ENCODE data around the gene BCL2L11.

DNA sequence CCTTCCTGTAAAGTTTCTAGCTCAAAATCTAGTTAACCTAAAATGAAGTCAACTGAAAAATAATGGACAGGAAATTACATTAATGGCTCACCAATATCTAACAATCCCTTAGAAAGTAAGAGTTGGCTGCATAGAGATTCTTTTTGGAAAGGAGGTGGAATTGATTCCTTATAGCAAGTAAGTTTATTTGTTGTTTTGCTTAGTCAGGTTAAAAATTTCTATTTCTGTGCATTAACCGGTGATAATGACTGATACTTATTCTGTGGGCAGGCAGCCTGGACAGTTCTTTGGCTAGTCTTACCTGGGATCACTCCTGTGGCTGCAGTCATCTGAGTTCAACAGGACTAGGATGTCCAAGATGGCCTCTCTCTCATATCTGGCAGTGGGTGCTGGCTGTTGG lies 6.9 kb upstream of the BCL2L11 start:
- TF ChIP-seq, protein P1, sequence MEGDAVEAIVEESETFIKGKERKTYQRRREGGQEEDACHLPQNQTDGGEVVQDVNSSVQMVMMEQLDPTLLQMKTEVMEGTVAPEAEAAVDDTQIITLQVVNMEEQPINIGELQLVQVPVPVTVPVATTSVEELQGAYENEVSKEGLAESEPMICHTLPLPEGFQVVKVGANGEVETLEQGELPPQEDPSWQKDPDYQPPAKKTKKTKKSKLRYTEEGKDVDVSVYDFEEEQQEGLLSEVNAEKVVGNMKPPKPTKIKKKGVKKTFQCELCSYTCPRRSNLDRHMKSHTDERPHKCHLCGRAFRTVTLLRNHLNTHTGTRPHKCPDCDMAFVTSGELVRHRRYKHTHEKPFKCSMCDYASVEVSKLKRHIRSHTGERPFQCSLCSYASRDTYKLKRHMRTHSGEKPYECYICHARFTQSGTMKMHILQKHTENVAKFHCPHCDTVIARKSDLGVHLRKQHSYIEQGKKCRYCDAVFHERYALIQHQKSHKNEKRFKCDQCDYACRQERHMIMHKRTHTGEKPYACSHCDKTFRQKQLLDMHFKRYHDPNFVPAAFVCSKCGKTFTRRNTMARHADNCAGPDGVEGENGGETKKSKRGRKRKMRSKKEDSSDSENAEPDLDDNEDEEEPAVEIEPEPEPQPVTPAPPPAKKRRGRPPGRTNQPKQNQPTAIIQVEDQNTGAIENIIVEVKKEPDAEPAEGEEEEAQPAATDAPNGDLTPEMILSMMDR (IDR thresholded peaks at IDR 0.05; ENCODE audit: insufficient read depth, low read length): no peak
- TF ChIP-seq POLR2AphosphoS5 (IDR thresholded peaks at IDR 0.05; ENCODE audit: low read depth) (no peak), GABPA (IDR thresholded peaks at IDR 0.05; ENCODE audit: low read depth) (no peak), SPI1 (IDR thresholded peaks at IDR 0.05; ENCODE audit: borderline replicate concordance, low read depth) (no peak)
- TF ChIP-seq, protein P2, sequence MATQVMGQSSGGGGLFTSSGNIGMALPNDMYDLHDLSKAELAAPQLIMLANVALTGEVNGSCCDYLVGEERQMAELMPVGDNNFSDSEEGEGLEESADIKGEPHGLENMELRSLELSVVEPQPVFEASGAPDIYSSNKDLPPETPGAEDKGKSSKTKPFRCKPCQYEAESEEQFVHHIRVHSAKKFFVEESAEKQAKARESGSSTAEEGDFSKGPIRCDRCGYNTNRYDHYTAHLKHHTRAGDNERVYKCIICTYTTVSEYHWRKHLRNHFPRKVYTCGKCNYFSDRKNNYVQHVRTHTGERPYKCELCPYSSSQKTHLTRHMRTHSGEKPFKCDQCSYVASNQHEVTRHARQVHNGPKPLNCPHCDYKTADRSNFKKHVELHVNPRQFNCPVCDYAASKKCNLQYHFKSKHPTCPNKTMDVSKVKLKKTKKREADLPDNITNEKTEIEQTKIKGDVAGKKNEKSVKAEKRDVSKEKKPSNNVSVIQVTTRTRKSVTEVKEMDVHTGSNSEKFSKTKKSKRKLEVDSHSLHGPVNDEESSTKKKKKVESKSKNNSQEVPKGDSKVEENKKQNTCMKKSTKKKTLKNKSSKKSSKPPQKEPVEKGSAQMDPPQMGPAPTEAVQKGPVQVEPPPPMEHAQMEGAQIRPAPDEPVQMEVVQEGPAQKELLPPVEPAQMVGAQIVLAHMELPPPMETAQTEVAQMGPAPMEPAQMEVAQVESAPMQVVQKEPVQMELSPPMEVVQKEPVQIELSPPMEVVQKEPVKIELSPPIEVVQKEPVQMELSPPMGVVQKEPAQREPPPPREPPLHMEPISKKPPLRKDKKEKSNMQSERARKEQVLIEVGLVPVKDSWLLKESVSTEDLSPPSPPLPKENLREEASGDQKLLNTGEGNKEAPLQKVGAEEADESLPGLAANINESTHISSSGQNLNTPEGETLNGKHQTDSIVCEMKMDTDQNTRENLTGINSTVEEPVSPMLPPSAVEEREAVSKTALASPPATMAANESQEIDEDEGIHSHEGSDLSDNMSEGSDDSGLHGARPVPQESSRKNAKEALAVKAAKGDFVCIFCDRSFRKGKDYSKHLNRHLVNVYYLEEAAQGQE (IDR thresholded peaks at IDR 0.05; ENCODE audit: insufficient replicate concordance, low read depth): no peak

All from HL-60 (cell line).